GM12874 (cell line): Measurements from ENCODE around the gene GPN3.

Experiments used
- CTCF ChIP-seq: IDR thresholded peaks from 2 replicates; pipeline ENCODE4 v1.5.1; 2011; ENCODE audit warnings: low read depth, mild to moderate bottlenecking, control low read depth, low read length, moderate library complexity; ENCODE audit not compliant: insufficient read depth

The GPN3 gene

GRCh38 chr12:110426406-110426805 lies 41.7 kb downstream of the GPN3 start:
- no peak for TF ChIP-seq CTCF

- TF ChIP-seq CTCF: no peak
These were observed 43.8 kb downstream of the GPN3 start for GRCh38 chr12:110424237-110424636.

- TF ChIP-seq CTCF: no peak
These were observed 46.4 kb downstream of the GPN3 start for GRCh38 chr12:110421701-110422100.

GRCh38 chr12:110421159-110421661 lies 46.8 kb downstream of the GPN3 start:
- TF ChIP-seq CTCF: no peak

- TF ChIP-seq CTCF: no peak
These were observed 63.9 kb downstream of the GPN3 start for GRCh38 chr12:110403976-110404682.

- no peak for TF ChIP-seq CTCF
These were observed 64.7 kb downstream of the GPN3 start, which contains the start of gene ANAPC7 for GRCh38 chr12:110403146-110403975. ANAPC7 (minus strand) TSS chr12:110403708; CDS start chr12:110403627, 81 bp downstream.
